Measurements from ENCODE around the gene SORD. TPM values are rescaled to one million over a fixed set of nuclear protein-coding genes. Genes with fewer than 3 reads are reported as not detected.

Gene SORD
- total RNA-seq, 1 experiment from 2014 or later: 65.1 TPM

Small RNA genes within 50 kb of the gene (small RNA-seq; reads per million reads assigned to genes)
- gene RF00019 (0 reads per million in 2 experiments), gene RNU1-78P (0 reads per million in 2 experiments), gene RNU6-966P (0 to 0.06 reads per million in 2 experiments)

Other genes starting within 250 kb of the SORD start
- not detected in 2 replicates for gene TERB2, start 66.5 kb upstream of the SORD start, total RNA-seq (2014; rRNA removed; shearing (Covaris generic))
- 0.02 TPM in 1 of 2 replicates, not detected in the other for gene DUOX2, start 91.0 kb downstream of the SORD start, total RNA-seq (2014; rRNA removed; shearing (Covaris generic))
- gene DUOXA2, start 91.1 kb downstream of the SORD start, total RNA-seq (2014; rRNA removed; shearing (Covaris generic)): not detected in 2 replicates
- 0.97 and 0.98 TPM in 2 replicates for gene DUOXA1, start 106.7 kb downstream of the SORD start, total RNA-seq (2014; rRNA removed; shearing (Covaris generic))
- gene DUOX1, start 106.8 kb downstream of the SORD start, total RNA-seq (2014; rRNA removed; shearing (Covaris generic)): not detected in 2 replicates
- 1.4 and 3.1 TPM in 2 replicates for gene SHF, start 164.8 kb downstream of the SORD start, total RNA-seq (2014; rRNA removed; shearing (Covaris generic))
- gene SLC28A2, start 229.0 kb downstream of the SORD start, total RNA-seq (2014; rRNA removed; shearing (Covaris generic)): not detected in 2 replicates